C4-2B (cell line): ENCODE data around the gene KIFBP.
"Not testable (repeated sequence)": the region's sequence is repeated elsewhere in the genome, so short reads cannot be mapped to it uniquely, and the experiment has no call there.

Source experiments
- H3K27ac ChIP-seq: fragments of 450-650 bp; 2 replicates; pipeline ENCODE4 v1.5.1; 2017
- ZFX ChIP-seq: fragments of 450-650 bp; IDR thresholded peaks from 2 replicates; pipeline ENCODE4 v1.6.1; 2017
- TF ChIP-seq, protein P1 (sequence below): fragments of 450-650 bp; conservative IDR thresholded peaks from 2 replicates; pipeline ENCODE4 v1.5.1; 2017; ENCODE audit warnings: mild to moderate bottlenecking

KIFBP gene

GRCh38 chr10:69033256-69033655 is 44.7 kb downstream of the KIFBP start:
- H3K27ac ChIP-seq: no peak overlapping the region
- no peak for TF ChIP-seq ZFX
- TF ChIP-seq, protein P1, sequence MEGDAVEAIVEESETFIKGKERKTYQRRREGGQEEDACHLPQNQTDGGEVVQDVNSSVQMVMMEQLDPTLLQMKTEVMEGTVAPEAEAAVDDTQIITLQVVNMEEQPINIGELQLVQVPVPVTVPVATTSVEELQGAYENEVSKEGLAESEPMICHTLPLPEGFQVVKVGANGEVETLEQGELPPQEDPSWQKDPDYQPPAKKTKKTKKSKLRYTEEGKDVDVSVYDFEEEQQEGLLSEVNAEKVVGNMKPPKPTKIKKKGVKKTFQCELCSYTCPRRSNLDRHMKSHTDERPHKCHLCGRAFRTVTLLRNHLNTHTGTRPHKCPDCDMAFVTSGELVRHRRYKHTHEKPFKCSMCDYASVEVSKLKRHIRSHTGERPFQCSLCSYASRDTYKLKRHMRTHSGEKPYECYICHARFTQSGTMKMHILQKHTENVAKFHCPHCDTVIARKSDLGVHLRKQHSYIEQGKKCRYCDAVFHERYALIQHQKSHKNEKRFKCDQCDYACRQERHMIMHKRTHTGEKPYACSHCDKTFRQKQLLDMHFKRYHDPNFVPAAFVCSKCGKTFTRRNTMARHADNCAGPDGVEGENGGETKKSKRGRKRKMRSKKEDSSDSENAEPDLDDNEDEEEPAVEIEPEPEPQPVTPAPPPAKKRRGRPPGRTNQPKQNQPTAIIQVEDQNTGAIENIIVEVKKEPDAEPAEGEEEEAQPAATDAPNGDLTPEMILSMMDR: no peak

DNA sequence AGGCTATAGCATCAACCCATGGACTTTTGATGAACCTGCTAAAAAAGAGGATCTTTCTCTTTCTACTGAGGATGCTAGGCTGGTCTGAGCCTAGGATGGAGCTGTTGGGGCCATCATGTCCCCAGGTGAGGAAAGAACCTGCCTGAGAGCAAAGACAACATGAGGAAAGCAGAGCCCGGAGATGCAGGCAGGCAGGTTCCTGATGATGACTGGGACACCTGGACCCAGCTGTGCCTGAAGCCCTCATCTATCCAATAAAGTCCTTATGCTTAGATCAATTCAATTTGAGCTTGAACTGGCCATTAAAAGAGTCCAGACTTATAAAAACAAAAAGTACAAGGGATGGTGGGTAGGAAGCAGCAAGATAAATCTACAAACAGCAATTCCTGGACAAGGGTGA is 48.9 kb downstream of the KIFBP start:
- no peak overlapping the region for H3K27ac ChIP-seq
- TF ChIP-seq ZFX: no peak
- TF ChIP-seq, protein P1: no peak

GRCh38 chr10:69040904-69041303 is 52.3 kb downstream of the KIFBP start:
- not testable (repeated sequence) for H3K27ac ChIP-seq

DNA sequence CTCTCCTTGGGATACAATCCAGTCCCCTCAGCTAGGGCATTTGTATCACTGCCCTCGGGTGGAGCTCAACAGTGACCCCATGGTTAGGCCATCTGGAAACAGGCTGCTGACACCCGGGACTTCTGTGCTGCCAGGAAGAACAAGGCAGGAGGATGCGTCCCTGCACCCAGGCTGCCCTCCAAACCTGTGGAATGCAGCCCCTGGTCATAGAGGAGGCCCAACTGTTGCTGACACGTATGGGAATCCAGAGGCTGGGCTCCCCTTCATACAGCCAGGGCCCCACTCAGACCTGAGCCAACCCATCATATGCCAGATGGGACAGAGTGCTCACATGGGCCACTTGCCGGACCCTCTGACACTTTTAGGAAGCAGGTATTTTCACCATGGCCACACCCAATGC is 53.8 kb downstream of the KIFBP start:
- no peak overlapping the region for H3K27ac ChIP-seq
- no peak for TF ChIP-seq ZFX
- TF ChIP-seq, protein P1: no peak

GRCh38 chr10:69042838-69043237 is 54.2 kb downstream of the KIFBP start:
- no peak for TF ChIP-seq ZFX
- TF ChIP-seq, protein P1: no peak

GRCh38 chr10:69043931-69044531 is 55.4 kb downstream of the KIFBP start:
- TF ChIP-seq ZFX: no peak
- TF ChIP-seq, protein P1: no peak
- H3K27ac ChIP-seq: no peak overlapping the region

More at GRCh38 chr10:69042838-69043237, 54.2 kb downstream of the KIFBP start:
- H3K27ac ChIP-seq: no peak overlapping the region

- TF ChIP-seq, protein P1: no peak
- no peak for TF ChIP-seq ZFX
- H3K27ac ChIP-seq: no peak overlapping the region
Observed at GRCh38 chr10:69044546-69044945, 55.9 kb downstream of the KIFBP start.
